ENCODE data around the gene ACTRT2. TPM values are rescaled to one million over a fixed set of nuclear protein-coding genes. Genes with fewer than 3 reads are reported as not detected.

ACTRT2 gene
- total and polyA plus RNA-seq, 2 of the 8 experiments (the other 6 are each of a cell fraction or from before 2014, with no cell fraction given) = not detected

DNA sequence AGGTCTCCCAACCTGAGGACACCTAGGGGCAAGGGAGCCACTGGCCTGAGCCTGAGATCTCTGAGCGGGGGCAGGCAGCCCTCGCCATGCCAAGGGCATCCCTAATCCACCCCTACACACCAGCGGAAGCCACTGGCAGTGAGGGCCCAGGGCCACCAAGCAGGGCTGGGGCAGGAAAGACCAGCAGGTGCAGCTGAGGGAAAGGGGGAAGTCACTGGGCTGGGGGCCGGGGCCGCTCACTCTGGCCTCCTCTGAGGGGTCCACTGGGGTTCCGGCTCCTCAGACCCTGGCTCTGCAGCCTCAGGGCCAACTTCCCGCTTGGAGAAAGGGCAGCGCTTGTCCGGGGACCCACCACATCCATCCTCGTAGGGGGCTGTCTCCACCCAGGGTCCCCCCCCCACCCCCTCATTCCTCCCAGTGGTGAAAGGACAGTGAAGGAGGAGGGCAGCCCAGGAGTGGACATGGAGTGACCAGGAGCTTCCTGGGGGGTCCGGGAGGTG is 42.5 kb upstream of the ACTRT2 start:
- Histone ChIP-seq H3K4ac (replicated peaks; ENCODE audit: insufficient read length, low read depth, low read length) (no peak overlapping the region), H4K91ac (replicated peaks; ENCODE audit: insufficient read length, low read length) (no peak overlapping the region), H2BK120ac (replicated peaks; ENCODE audit: low read depth, low read length) (no peak overlapping the region), H4K5ac (ENCODE audit: insufficient read length, low read depth, low read length) (no peak overlapping the region), H3K23ac (ENCODE audit: insufficient read length) (no peak overlapping the region), H2BK5ac (ENCODE audit: low read depth, low read length) (no peak overlapping the region), H3K4me1 (replicated peaks in 1 of 4; ENCODE audit: control insufficient read depth in 3 of 4, insufficient read depth in 4 of 4, low read length in 3 of 4) (no peaks in the 10 kb centered on the region; a peak in 2 of 7 replicates), H2AK5ac (ENCODE audit: low read depth, low read length) (no peak overlapping the region), H2BK15ac (ENCODE audit: low read length) (no peak overlapping the region), H3K9me3 (ENCODE audit: insufficient read depth in 2 of 2, low read depth in 1 of 2, low read length in 1 of 2) (peaks cover 56 to 100% of the 10 kb centered on the region in 2 experiments), H3K36me3 (ENCODE audit: control insufficient read depth in 2 of 4, insufficient read depth in 4 of 4, low read length in 3 of 4) (no peaks in the 10 kb centered on the region), H3K9ac (replicated peaks in 1 of 4; ENCODE audit: extremely low read depth in 1 of 4, low read depth in 3 of 4, low read length in 3 of 4) (no peak overlapping the region), H3K79me2 (ENCODE audit: control insufficient read depth in 1 of 2, insufficient read depth in 2 of 2, low read length in 2 of 2) (no peaks in the 10 kb centered on the region), H4K20me1 (replicated peaks in 1 of 2; ENCODE audit: control insufficient read depth in 1 of 2, insufficient read depth in 2 of 2, low read length in 2 of 2) (no peaks in the 10 kb centered on the region), H3K27ac (ENCODE audit: low read depth, low read length) (no peak overlapping the region), H3K27me3 (replicated peaks in 1 of 4; ENCODE audit: control insufficient read depth in 3 of 4, extremely low read depth in 1 of 4, insufficient read depth in 3 of 4, low read length in 3 of 4) (no peaks in the 10 kb centered on the region), H3K23me2 (ENCODE audit: low read depth, low read length) (peaks cover 5% of the 10 kb centered on the region; the same call in 1 of the 2 replicates), H3K4me3 (ENCODE audit: extremely low read depth in 1 of 4, insufficient read depth in 2 of 4, low read depth in 3 of 4, low read length in 4 of 4) (no peak overlapping the region), H2BK12ac (ENCODE audit: low read depth, low read length) (no peak overlapping the region), H3K56ac (replicated peaks; ENCODE audit: insufficient read length, low read depth, low read length) (no peak overlapping the region), H2AFZ (ENCODE audit: low read length) (no peak overlapping the region), H4K8ac (ENCODE audit: extremely low read depth, insufficient read depth, low read length) (no peak overlapping the region; the same call in 1 of the 2 replicates), H3K4me2 (ENCODE audit: insufficient read depth in 1 of 2, low read depth in 2 of 2, low read length in 2 of 2) (no peak overlapping the region), H2BK20ac (ENCODE audit: low read length) (no peak overlapping the region), H3K18ac (ENCODE audit: extremely low read depth, low read length) (no peak overlapping the region), H3K79me1 (ENCODE audit: low read depth, low read length) (no peaks in the 10 kb centered on the region), H3K14ac (ENCODE audit: insufficient read length) (no peak overlapping the region)
- WGBS, 2 experiments (ENCODE audit: extremely low coverage in 1 of 2, insufficient coverage in 1 of 2, insufficient read length in 1 of 2, insufficient replicate concordance in 2 of 2, low coverage in 1 of 2, low lambda C conversion rate in 2 of 2, missing lambda C conversion rate in 1 of 2) = 75% methylated on average over 6 of the region's 11 CpGs; no CpG with 5 or more reads in 1 of the 2 experiments
- ChIA-PET POLR2A (ENCODE audit: partially characterized antibody) (no interaction called here), CTCF (ENCODE audit: partially characterized antibody) (no interaction called here)
- DNase-seq (ENCODE audit: low read depth in 1 of 2, low spot score in 2 of 2) = no peak
- no peak for FAIRE-seq
- TF ChIP-seq JUND (IDR thresholded peaks at IDR 0.05; ENCODE audit: low read length) (no peak), RXRA (IDR thresholded peaks at IDR 0.05; ENCODE audit: insufficient read depth, low read depth, low read length) (no peak), NANOG (IDR thresholded peaks at IDR 0.05; ENCODE audit: insufficient read depth, low read depth, low read length, poor library complexity, severe bottlenecking) (no peak)

All from H1 (cell line).